Measurements from ENCODE around the gene TFDP2.
"Not testable (repeated sequence)": the region's sequence is repeated elsewhere in the genome, so short reads cannot be mapped to it uniquely, and the experiment has no call there.

GRCh38 chr3:142004957-142005356 lies 144.4 kb downstream of the TFDP2 start:
- TF ChIP-seq YY1 (IDR thresholded peaks at IDR 0.05; ENCODE audit: low read depth, low read length); EZH2 (IDR thresholded peaks at IDR 0.05; ENCODE audit: low read depth, low read length, severe bottlenecking); ZNF274 (IDR thresholded peaks at IDR 0.05; ENCODE audit: borderline replicate concordance, extremely low read depth, low read length); SIX5 (IDR thresholded peaks at IDR 0.05; ENCODE audit: low read depth, low read length); RAD21 (IDR thresholded peaks at IDR 0.05 in 1 of 2, conservative IDR thresholded peaks at IDR 0.05 in 1 of 2; ENCODE audit: low read depth in 2 of 2, low read length in 2 of 2); TAF1 (IDR thresholded peaks at IDR 0.05; ENCODE audit: low read depth, low read length); CTCF (IDR thresholded peaks at IDR 0.05; ENCODE audit: control extremely low read depth in 1 of 3, insufficient read depth in 1 of 3, low read depth in 1 of 3, low read length in 3 of 3); JUND (IDR thresholded peaks at IDR 0.05; ENCODE audit: low read length); SP1 (IDR thresholded peaks at IDR 0.05; ENCODE audit: low read depth, low read length); JUN (IDR thresholded peaks at IDR 0.05; ENCODE audit: low read depth, low read length); TBP (IDR thresholded peaks at IDR 0.05; ENCODE audit: low read depth, low read length); POLR2A (IDR thresholded peaks at IDR 0.05; ENCODE audit: control extremely low read depth in 1 of 2, low read depth in 2 of 2, low read length in 2 of 2): not testable (repeated sequence)

Measured in H1 (cell line).